ENCODE data around the gene THYN1. TPM values are rescaled to one million over a fixed set of nuclear protein-coding genes. Genes with fewer than 3 reads are reported as not detected.

The THYN1 gene
- total and polyA plus RNA-seq, 2 of the 13 experiments (the other 11 are each of a cell fraction or from before 2014, with no cell fraction given), result 36.1 to 87.6 TPM

DNA sequence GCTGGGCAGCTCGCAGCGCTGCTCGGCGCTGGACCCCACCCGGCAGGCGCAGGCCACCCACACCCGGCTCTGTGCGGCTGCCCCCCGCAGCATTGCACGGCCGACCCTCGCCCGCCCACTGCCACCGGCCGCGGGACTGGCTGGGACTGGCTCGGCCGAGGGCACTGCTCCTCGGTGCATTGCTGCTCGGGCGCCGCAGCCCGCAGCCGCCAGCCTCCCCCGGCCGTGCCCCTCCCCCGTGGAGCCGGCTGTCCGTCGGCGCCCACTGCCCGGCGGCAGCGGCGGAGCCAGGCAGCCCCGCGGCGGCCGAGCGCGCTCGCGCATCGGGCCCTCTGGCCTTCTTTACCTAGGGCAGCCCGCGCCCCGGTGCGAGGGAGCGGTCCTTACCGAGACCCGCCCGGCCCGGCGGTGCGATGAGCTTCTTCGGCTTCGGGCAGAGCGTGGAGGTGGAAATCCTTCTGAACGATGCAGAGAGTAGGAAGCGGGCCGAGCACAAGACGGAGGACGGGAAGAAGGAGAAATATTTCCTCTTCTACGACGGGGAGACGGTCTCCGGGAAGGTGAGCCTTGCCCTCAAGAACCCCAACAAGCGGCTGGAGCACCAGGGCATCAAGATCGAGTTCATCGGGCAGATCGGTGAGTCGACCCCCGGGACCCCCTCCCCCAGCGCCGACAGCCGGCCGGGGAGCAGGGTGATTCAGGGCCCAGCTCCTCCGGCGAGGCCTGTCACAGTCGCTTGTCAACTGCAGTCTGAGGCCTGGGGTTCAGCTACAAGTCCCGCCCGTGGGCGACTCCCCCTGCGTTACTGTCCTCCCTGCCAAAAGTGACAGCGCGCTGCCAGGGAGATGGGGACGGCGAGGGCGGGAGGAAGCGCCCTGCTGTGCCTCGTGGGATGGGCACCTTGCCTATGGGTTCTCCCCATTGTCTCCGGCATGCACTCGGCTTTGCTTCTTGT, 28.2 kb downstream of the THYN1 start (continued):
- TF ChIP-seq, protein P1, sequence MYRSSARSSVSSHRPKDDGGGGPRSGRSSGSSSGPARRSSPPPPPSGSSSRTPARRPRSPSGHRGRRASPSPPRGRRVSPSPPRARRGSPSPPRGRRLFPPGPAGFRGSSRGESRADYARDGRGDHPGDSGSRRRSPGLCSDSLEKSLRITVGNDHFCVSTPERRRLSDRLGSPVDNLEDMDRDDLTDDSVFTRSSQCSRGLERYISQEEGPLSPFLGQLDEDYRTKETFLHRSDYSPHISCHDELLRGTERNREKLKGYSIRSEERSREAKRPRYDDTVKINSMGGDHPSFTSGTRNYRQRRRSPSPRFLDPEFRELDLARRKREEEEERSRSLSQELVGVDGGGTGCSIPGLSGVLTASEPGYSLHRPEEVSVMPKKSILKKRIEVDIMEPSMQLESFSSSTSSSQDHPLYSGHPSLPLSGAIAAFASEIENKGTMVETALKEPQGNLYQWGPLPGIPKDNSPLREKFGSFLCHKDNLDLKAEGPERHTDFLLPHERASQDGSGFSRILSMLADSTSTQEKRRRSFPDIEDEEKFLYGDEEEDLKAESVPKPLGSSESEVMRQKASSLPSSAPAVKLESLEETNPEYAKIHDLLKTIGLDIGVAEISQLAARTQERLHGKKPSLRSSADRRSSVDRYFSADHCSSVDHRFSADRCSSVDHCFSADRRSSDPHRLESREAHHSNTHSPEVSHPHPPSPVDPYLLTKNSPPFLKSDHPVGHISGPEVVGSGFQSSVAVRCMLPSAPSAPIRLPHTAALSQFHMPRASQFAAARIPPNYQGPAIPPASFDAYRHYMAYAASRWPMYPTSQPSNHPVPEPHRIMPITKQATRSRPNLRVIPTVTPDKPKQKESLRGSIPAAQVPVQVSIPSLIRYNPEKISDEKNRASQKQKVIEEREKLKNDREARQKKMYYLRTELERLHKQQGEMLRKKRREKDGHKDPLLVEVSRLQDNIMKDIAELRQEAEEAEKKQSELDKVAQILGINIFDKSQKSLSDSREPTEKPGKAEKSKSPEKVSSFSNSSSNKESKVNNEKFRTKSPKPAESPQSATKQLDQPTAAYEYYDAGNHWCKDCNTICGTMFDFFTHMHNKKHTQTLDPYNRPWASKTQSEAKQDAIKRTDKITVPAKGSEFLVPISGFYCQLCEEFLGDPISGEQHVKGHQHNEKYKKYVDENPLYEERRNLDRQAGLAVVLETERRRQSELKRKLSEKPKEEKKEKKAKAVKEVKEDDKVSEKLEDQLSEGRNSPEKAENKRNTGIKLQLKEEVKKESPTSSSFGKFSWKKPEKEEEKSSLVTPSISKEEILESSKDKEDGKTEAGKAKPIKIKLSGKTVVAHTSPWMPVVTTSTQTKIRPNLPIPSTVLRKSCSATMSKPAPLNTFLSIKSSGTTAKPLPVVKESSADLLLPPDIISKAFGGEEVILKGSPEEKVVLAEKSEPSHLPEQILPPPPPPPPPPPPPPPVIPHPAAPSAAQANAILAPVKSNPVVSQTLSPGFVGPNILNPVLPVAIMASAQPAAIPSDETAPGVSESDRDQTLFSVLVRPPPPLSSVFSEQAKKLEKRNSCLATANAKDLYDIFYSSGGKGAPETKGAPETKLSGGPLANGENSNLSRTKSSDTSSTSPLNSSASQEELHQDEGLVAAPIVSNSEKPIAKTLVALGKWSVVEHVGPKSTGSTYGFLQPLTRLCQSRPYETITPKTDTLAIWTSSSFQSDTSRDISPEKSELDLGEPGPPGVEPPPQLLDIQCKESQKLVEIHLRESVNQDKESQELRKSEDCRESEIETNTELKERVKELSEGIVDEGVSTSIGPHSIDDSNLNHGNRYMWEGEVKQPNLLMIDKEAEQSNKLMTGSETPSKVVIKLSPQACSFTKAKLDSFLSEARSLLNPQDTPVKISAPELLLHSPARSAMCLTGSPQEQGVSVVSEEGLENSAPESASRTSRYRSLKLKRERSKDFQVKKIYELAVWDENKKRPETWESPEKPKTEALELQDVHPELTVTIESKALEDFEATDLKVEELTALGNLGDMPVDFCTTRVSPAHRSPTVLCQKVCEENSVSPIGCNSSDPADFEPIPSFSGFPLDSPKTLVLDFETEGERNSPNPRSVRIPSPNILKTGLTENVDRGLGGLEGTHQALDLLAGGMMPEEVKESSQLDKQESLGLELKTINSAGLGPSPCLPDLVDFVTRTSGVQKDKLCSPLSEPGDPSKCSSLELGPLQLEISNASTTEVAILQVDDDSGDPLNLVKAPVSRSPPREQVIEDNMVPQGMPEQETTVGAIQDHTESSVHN (CRISPR knock-in tag; IDR thresholded peaks at IDR 0.05), result no peak
- TF ChIP-seq GATA4 (IDR thresholded peaks at IDR 0.05; ENCODE audit: borderline replicate concordance, low read depth) (no peak), ASH2L (IDR thresholded peaks at IDR 0.05; ENCODE audit: insufficient read length, low read depth, low read length) (no peak), YY1 (IDR thresholded peaks at IDR 0.05; ENCODE audit: insufficient read depth, insufficient replicate concordance, low read depth, low read length) (peak; percentile 46), ZNF20 (CRISPR knock-in tag; IDR thresholded peaks at IDR 0.05) (peak; percentile 33; the same call in 1 of the 2 replicates), ZNF496 (CRISPR knock-in tag; IDR thresholded peaks at IDR 0.05; ENCODE audit: insufficient replicate concordance) (no peak), TOPORS (CRISPR knock-in tag; IDR thresholded peaks at IDR 0.05) (no peak), NFYC (CRISPR knock-in tag; IDR thresholded peaks at IDR 0.05) (no peak), ZEB1 (IDR thresholded peaks at IDR 0.05; ENCODE audit: insufficient replicate concordance, low read depth) (no peak), ZNF737 (CRISPR knock-in tag; IDR thresholded peaks at IDR 0.05; ENCODE audit: borderline replicate concordance) (no peak), KDM4B (CRISPR knock-in tag; IDR thresholded peaks at IDR 0.05) (no peak), ZBTB3 (CRISPR knock-in tag; IDR thresholded peaks at IDR 0.05; ENCODE audit: borderline replicate concordance, low read depth) (no peak; the same call in 1 of the 2 replicates)
- TF ChIP-seq, protein P2, sequence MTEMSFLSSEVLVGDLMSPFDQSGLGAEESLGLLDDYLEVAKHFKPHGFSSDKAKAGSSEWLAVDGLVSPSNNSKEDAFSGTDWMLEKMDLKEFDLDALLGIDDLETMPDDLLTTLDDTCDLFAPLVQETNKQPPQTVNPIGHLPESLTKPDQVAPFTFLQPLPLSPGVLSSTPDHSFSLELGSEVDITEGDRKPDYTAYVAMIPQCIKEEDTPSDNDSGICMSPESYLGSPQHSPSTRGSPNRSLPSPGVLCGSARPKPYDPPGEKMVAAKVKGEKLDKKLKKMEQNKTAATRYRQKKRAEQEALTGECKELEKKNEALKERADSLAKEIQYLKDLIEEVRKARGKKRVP (CRISPR knock-in tag; IDR thresholded peaks at IDR 0.05), result no peak
- TF ChIP-seq, protein P3, sequence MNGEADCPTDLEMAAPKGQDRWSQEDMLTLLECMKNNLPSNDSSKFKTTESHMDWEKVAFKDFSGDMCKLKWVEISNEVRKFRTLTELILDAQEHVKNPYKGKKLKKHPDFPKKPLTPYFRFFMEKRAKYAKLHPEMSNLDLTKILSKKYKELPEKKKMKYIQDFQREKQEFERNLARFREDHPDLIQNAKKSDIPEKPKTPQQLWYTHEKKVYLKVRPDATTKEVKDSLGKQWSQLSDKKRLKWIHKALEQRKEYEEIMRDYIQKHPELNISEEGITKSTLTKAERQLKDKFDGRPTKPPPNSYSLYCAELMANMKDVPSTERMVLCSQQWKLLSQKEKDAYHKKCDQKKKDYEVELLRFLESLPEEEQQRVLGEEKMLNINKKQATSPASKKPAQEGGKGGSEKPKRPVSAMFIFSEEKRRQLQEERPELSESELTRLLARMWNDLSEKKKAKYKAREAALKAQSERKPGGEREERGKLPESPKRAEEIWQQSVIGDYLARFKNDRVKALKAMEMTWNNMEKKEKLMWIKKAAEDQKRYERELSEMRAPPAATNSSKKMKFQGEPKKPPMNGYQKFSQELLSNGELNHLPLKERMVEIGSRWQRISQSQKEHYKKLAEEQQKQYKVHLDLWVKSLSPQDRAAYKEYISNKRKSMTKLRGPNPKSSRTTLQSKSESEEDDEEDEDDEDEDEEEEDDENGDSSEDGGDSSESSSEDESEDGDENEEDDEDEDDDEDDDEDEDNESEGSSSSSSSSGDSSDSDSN (CRISPR knock-in tag; IDR thresholded peaks at IDR 0.05), result peak; percentile 75
